ENCODE results near the gene COL23A1. TPM values are rescaled to one million over a fixed set of nuclear protein-coding genes. Genes with fewer than 3 reads are reported as not detected.
A peak's percentile ranks its signal among the peaks of the same experiment; 100 is the strongest.

The COL23A1 gene
- total RNA-seq, 2 donors from 2014 or later: 0.17 to 0.19 TPM

GRCh38 chr5:178449163-178450070, 140.8 kb downstream of the COL23A1 start:
- Mint-ChIP-seq H3K4me1 (ENCODE audit: low read depth in 2 of 2) (no peaks in the 10 kb centered on the region), H3K4me3 (no peak overlapping the region), H3K9me3 (no peaks in the 10 kb centered on the region), H3K36me3 (no peaks in the 10 kb centered on the region), H3K27ac (no peak overlapping the region), H3K27me3 (peaks cover 17 to 21% of the 10 kb centered on the region in 2 donors)
- DNase-seq (ENCODE audit: low spot score) (no peak), ATAC-seq (no peak)

- no peaks in the 10 kb centered on the region for H3K4me1 Mint-ChIP-seq (ENCODE audit: low read depth in 2 of 2)
- ATAC-seq: no peak
- no peak overlapping the region for H3K27ac Mint-ChIP-seq
- no peaks in the 10 kb centered on the region for H3K9me3 Mint-ChIP-seq
- H3K27me3 Mint-ChIP-seq: peaks cover 15 to 18% of the 10 kb centered on the region in 2 donors
- no peak overlapping the region for H3K4me3 Mint-ChIP-seq
- H3K36me3 Mint-ChIP-seq: no peaks in the 10 kb centered on the region
- no peak for DNase-seq (ENCODE audit: low spot score)
These were observed 144.7 kb downstream of the COL23A1 start for GRCh38 chr5:178445534-178445933.

GRCh38 chr5:178442405-178443257, 147.6 kb downstream of the COL23A1 start:
- DNase-seq (ENCODE audit: low spot score) (no peak), ATAC-seq (no peak)
- Mint-ChIP-seq H3K27ac (no peak overlapping the region), H3K4me3 (no peak overlapping the region), H3K4me1 (ENCODE audit: low read depth in 2 of 2) (no peaks in the 10 kb centered on the region), H3K9me3 (no peaks in the 10 kb centered on the region), H3K36me3 (no peaks in the 10 kb centered on the region), H3K27me3 (peaks cover 5 to 8% of the 10 kb centered on the region in 2 donors)

GRCh38 chr5:178441486-178442270, 148.5 kb downstream of the COL23A1 start:
- no peak for ATAC-seq
- no peaks in the 10 kb centered on the region for H3K9me3 Mint-ChIP-seq
- no peak overlapping the region for H3K27ac Mint-ChIP-seq
- peaks cover 0 to 5% of the 10 kb centered on the region in 2 donors for H3K27me3 Mint-ChIP-seq
- no peaks in the 10 kb centered on the region for H3K4me1 Mint-ChIP-seq (ENCODE audit: low read depth in 2 of 2)
- H3K4me3 Mint-ChIP-seq: no peak overlapping the region
- DNase-seq (ENCODE audit: low spot score): no peak
- no peaks in the 10 kb centered on the region for H3K36me3 Mint-ChIP-seq

- Mint-ChIP-seq H3K27ac (no peak overlapping the region), H3K27me3 (peaks cover 0 to 3% of the 10 kb centered on the region in 2 donors), H3K4me3 (no peak overlapping the region), H3K9me3 (no peaks in the 10 kb centered on the region), H3K36me3 (no peaks in the 10 kb centered on the region), H3K4me1 (ENCODE audit: low read depth in 2 of 2) (no peaks in the 10 kb centered on the region)
- ATAC-seq (no peak), DNase-seq (ENCODE audit: low spot score) (no peak)
These were observed 150.0 kb downstream of the COL23A1 start for GRCh38 chr5:178440181-178440580.

GRCh38 chr5:178439493-178440180, 150.6 kb downstream of the COL23A1 start:
- Mint-ChIP-seq H3K9me3 (no peaks in the 10 kb centered on the region), H3K27me3 (peaks cover 0 to 3% of the 10 kb centered on the region in 2 donors), H3K36me3 (no peaks in the 10 kb centered on the region), H3K4me3 (no peak overlapping the region), H3K4me1 (ENCODE audit: low read depth in 2 of 2) (no peaks in the 10 kb centered on the region), H3K27ac (no peak overlapping the region)
- DNase-seq (ENCODE audit: low spot score) (no peak), ATAC-seq (no peak)

GRCh38 chr5:178438796-178439195, 151.4 kb downstream of the COL23A1 start:
- H3K4me1 Mint-ChIP-seq (ENCODE audit: low read depth in 2 of 2): no peaks in the 10 kb centered on the region
- DNase-seq (ENCODE audit: low spot score) (no peak), ATAC-seq (no peak)
- no peaks in the 10 kb centered on the region for H3K9me3 Mint-ChIP-seq
- H3K27ac Mint-ChIP-seq: no peak overlapping the region
- H3K27me3 Mint-ChIP-seq: no peaks in the 10 kb centered on the region
- H3K36me3 Mint-ChIP-seq: no peaks in the 10 kb centered on the region
- no peak overlapping the region for H3K4me3 Mint-ChIP-seq

GRCh38 chr5:178437386-178438075, 152.7 kb downstream of the COL23A1 start:
- DNase-seq (ENCODE audit: low spot score) (no peak), ATAC-seq (peak; percentile 34 to 41)
- no peak overlapping the region for H3K27ac Mint-ChIP-seq
- no peaks in the 10 kb centered on the region for H3K27me3 Mint-ChIP-seq
- H3K9me3 Mint-ChIP-seq: no peaks in the 10 kb centered on the region
- no peaks in the 10 kb centered on the region for H3K36me3 Mint-ChIP-seq
- no peaks in the 10 kb centered on the region for H3K4me1 Mint-ChIP-seq (ENCODE audit: low read depth in 2 of 2)
- H3K4me3 Mint-ChIP-seq: no peak overlapping the region

GRCh38 chr5:178436326-178436940, 153.8 kb downstream of the COL23A1 start:
- DNase-seq (ENCODE audit: low spot score): no peak

GRCh38 chr5:178435321-178436238, 154.6 kb downstream of the COL23A1 start:
- Mint-ChIP-seq H3K4me3 (no peak overlapping the region), H3K36me3 (no peaks in the 10 kb centered on the region), H3K27me3 (peaks cover 0 to 3% of the 10 kb centered on the region in 2 donors), H3K9me3 (no peaks in the 10 kb centered on the region), H3K4me1 (ENCODE audit: low read depth in 2 of 2) (no peaks in the 10 kb centered on the region), H3K27ac (no peak overlapping the region)
- no peak for ATAC-seq
- no peak for DNase-seq (ENCODE audit: low spot score)

More at GRCh38 chr5:178436326-178436940, 153.8 kb downstream of the COL23A1 start:
- ATAC-seq: no peak
- no peaks in the 10 kb centered on the region for H3K27me3 Mint-ChIP-seq
- no peaks in the 10 kb centered on the region for H3K4me1 Mint-ChIP-seq (ENCODE audit: low read depth in 2 of 2)
- no peaks in the 10 kb centered on the region for H3K9me3 Mint-ChIP-seq
- H3K27ac Mint-ChIP-seq: no peak overlapping the region
- no peaks in the 10 kb centered on the region for H3K36me3 Mint-ChIP-seq
- no peak overlapping the region for H3K4me3 Mint-ChIP-seq

- peaks cover 0 to 4% of the 10 kb centered on the region in 2 donors for H3K27me3 Mint-ChIP-seq
- no peaks in the 10 kb centered on the region for H3K36me3 Mint-ChIP-seq
- DNase-seq (ENCODE audit: low spot score) (no peak), ATAC-seq (no peak)
- no peak overlapping the region for H3K4me3 Mint-ChIP-seq
- H3K9me3 Mint-ChIP-seq: no peaks in the 10 kb centered on the region
- no peak overlapping the region for H3K27ac Mint-ChIP-seq
- H3K4me1 Mint-ChIP-seq (ENCODE audit: low read depth in 2 of 2): no peaks in the 10 kb centered on the region
These were observed 155.3 kb downstream of the COL23A1 start for GRCh38 chr5:178434851-178435250.
